NCI-H446 (cell line): ENCODE data around the gene ANKRD31.

ENCODE experiments used
- DNase-seq, 2 experiments: peaks; one replicate each; lab custom pipeline; 2025; lab: John Stamatoyannopoulos, UW

ANKRD31 gene

GRCh38 chr5:75042522-75042921 is 194.2 kb downstream of the ANKRD31 start:
- no peak for DNase-seq

- no peak for DNase-seq
Measured at GRCh38 chr5:75040973-75041372, 195.7 kb downstream of the ANKRD31 start.

DNA sequence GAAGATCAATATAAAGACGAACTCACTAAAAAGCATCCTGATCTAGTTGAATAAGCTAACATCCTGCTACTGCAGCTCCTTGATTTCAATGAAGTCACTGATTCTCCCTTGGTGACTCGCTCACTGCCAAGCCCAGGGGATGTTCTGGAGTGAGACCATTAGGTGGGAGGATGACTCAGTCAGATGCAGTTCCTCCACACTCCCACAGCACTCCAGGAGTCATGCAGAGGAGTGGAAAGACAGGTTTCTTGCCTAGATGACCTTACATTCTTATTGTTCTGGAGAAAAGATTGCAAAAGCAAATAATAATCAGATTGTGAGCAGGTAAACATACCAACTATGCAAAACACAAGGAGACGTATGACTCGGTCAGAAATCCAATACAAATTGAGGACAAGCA is 199.6 kb downstream of the ANKRD31 start:
- no peak for DNase-seq

- no peak for DNase-seq
Measured at GRCh38 chr5:75034137-75034739, 202.4 kb downstream of the ANKRD31 start.

DNA sequence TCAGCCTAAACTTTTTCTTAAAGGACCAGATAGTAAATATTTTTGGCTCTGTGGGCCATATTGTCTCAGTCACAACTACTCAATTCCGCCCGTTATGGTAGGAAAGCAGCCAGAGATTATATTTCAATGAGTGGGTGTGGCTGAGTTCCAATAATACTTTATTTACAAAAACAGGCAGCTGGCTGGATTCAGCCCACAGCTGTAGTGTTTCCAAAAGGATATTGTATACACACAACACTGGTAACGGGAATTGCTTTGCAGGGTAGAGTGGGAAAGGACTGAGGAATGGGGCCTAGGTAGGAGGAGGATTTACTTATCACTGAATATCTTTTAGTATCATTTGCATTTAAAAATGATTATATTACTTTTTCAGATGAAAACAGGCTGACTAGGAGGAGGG is 205.3 kb downstream of the ANKRD31 start:
- no peak for DNase-seq

- DNase-seq: no peak
Measured at GRCh38 chr5:75028090-75028489, 208.6 kb downstream of the ANKRD31 start.

DNA sequence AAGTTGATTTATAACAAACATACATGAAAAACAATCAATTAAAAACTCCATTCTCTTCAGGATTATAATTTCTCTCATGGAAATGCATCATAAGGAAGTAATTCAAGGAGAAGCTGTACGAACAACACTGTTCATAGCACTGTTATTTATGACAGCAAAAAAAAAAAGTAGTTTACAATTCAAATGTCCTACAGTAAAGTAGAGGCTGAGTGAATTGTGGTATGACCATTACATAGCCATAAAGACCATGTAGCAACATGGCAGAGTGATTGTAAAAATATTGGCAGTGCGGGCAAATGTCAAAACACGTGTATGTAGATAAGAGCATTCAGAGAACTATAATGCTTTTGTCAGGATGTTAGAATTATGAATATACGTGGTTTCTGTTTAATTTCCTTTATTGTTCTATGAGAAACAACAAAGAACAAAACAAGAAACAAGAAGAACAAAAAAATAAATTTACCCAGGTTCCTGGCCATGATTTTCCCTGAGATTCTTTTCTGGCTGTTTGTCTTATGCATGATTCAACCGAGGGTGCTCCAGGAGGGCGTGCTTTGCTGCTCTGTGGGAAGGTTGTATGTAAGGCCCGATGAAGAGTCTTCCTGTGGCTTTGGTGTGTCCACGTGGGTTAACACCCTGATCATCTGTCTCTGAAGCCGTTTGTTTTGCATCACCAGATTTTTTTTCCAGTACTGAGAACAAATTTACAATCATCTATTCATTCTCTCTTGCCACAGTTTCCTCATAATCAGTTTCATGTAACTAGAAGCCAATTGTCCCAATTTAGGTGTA is 213.1 kb downstream of the ANKRD31 start:
- DNase-seq: no peak

- no peak for DNase-seq
Measured at GRCh38 chr5:75021800-75022199, 214.9 kb downstream of the ANKRD31 start.

- DNase-seq: peak in 1 of 2 experiments; percentile 3
Measured at GRCh38 chr5:75021219-75021618, 215.5 kb downstream of the ANKRD31 start.

DNA sequence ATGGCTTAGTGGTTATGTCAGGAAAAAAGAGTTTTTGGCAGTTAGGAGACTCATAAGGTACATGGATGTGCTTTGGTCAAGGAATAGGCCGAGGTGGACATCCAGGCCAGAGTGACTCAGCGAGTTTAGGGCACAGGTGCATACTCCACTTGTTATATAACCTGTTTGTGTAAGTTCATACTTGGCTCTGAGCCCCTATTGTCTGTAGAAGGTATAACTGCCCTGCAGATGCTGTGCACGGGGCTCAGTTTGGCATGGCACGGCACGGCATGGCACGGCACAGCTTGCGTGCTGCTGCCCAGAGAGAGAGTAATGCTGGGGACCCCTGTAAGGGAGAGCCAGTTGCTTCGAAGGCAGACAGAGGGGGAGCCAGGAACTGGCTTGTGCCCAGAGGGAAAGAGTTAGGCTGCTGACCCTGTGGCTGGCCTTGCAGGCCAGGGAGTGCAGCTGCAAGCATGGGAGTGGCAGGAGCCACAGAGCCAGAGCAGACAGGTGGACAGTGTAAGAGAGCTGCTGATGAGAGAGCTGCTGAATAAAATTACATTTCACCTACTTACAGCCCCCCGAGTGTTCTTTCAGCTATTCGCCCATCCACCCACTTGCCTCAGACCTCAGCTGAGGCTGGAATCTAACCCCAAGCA is 216.5 kb downstream of the ANKRD31 start:
- no peak for DNase-seq

GRCh38 chr5:75018805-75019587 is 217.7 kb downstream of the ANKRD31 start:
- no peak for DNase-seq
